ENCODE measurements around the gene ZNF561.
A peak's percentile ranks its signal among the peaks of the same experiment; 100 is the strongest.
"Not testable (repeated sequence)": the region's sequence is repeated elsewhere in the genome, so short reads cannot be mapped to it uniquely, and the experiment has no call there.

The ZNF561 gene

DNA sequence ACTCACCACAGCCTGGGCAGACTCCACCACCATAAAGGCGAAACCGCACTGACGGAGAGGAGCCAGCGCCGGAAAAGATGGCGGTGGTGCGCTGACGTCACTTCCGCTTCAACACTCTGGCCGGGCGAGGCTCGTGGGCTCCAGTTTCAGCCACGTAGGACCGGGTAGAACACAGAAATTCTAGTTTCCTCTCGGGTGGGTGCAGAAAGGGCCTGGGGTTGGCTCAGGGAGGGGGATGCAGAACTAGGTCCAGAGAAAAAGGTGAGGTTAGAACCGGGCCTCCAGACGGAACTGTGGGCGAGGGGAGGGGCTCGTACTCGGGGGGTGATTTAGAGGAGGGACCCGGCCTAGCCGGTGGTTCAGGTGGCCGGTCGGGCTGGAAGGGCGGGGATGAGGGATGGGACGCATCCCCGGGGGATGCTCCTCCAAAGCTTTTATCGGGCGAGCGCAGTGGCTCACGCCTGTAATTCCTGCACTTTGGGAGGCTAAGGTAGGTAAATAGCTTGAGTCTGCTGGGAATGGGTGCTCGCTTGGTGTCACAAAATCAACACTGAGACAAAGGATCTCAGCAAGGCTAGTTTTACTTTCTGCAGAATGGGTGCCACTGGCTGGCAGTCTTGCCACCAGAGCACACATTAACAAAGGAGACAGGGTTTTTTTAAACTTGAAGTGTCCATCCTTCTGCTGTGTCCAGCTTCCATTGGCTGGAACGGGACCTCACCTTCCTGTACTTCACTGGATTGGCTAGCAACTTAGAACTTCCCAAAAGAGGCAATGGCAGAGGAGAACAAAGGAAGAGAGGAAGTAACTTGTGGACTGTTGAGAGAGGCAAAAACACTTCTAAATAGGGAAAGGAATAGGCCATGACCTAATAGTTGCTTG lies at the start of gene ZNF561:
Gene ZNF561, minus strand, starts transcription at position 77 of the 882 bp plus-strand sequence. CDS start 1,776 bp downstream, outside the sequence.
- DNase-seq (ENCODE audit: low read depth) = peak; percentile 92
- H3K4me3 ChIP-seq (ENCODE audit: low read length) = peak within 1 kb of the TSS; percentile 99
- TF ChIP-seq CTCF (IDR thresholded peaks at IDR 0.05; ENCODE audit: insufficient read depth, low read depth, low read length, missing control alignments) = no peak

DNA sequence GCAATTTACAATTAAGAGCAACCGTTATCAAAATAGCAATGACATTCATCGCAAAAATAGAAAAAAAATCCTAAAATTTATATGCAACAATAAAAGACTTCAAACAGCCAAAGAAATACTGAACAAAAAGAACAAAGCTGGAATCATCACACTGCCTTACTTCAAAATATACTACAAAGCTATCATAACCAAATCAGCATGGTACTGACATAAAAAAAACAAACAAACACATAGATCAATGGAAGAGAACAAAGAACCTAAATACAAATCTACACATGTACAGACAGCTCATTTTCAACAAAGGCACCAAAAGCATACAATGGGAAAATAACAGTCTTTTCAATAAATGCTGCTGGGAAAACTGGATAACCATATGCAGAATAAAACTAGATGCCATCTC lies 47.5 kb upstream of the ZNF561 start:
- DNase-seq (ENCODE audit: low read depth) = no peak
- no peak for TF ChIP-seq CTCF (IDR thresholded peaks at IDR 0.05; ENCODE audit: insufficient read depth, low read depth, low read length, missing control alignments)
- H3K4me3 ChIP-seq (ENCODE audit: low read length) = no peak overlapping the region

GRCh38 chr19:9667898-9668297 lies 46.9 kb upstream of the ZNF561 start:
- DNase-seq (ENCODE audit: low read depth) = peak; percentile 5
- TF ChIP-seq CTCF (IDR thresholded peaks at IDR 0.05; ENCODE audit: insufficient read depth, low read depth, low read length, missing control alignments) = no peak
- no peak overlapping the region for H3K4me3 ChIP-seq (ENCODE audit: low read length)

DNA sequence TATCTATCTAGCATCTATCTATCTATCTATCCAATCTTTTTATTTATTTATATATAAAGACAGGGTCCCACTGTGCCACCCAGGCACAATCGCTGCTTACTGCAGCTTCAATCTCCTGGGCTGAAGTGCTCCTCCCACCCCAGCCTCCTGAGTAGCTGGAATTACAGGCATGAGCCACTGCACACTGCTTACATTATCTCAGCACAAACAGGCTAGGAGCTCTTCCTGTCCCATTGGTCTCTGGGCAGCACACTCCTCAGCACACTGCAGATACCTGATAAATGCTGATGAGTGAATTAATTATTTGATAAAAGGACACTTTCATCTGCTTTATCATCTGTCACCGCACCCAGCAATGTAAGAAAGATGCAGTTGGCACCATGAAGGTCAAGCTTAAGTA lies 37.7 kb upstream of the ZNF561 start:
- no peak for TF ChIP-seq CTCF (IDR thresholded peaks at IDR 0.05; ENCODE audit: insufficient read depth, low read depth, low read length, missing control alignments)
- DNase-seq (ENCODE audit: low read depth) = no peak
- no peak overlapping the region for H3K4me3 ChIP-seq (ENCODE audit: low read length)

DNA sequence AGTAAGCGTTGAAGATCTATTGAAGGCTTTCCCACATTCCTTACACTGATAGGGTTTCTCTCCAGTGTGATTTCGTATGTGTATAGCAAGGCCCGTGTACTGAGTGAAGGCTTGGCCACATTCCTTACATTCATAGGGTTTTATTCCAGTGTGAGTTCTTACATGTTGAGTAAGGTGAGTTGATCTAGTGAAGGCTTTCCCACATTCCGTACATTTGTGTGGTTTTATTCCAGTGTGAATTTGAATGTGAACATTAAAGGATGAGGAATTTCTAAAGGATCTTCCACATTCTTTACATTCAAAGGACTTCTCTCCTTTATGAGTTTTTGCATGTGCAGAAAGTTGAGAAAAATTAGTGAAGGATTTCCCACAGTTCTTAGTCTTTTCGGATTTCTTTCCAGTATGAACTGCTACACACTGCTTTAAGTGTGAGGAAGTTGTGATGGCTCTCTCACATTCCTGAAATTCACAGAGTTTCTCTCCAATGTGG lies 32.1 kb upstream of the ZNF561 start:
- H3K4me3 ChIP-seq (ENCODE audit: low read length) = not testable (repeated sequence)

DNA sequence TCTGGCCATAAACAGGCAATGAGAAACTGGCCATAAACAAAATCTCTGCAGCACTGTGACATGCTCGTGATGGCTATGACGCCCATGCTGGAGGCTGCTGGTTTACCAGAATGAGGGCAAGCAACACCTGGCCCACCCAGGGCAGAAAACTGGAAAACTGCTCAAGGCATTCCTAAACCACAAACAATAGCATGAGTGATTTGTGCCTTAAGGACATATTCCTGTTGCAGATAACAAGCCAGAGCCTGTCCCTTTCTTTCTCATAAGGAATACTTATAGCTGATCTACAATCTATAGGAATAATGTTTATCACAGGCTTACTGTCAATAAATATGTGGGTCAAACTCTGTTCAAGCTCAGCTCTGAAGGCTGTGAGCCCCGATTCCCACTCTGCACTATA lies 30.4 kb upstream of the ZNF561 start:
- H3K4me3 ChIP-seq (ENCODE audit: low read length) = not testable (repeated sequence)
- peak; percentile 11 for DNase-seq (ENCODE audit: low read depth)

More for the DNA sequence above, 32.1 kb upstream of the ZNF561 start:
- DNase-seq (ENCODE audit: low read depth) = not testable (repeated sequence)

- DNase-seq (ENCODE audit: low read depth) = no peak
- H3K4me3 ChIP-seq (ENCODE audit: low read length) = no peak overlapping the region
- TF ChIP-seq CTCF (IDR thresholded peaks at IDR 0.05; ENCODE audit: insufficient read depth, low read depth, low read length, missing control alignments) = no peak
Observed at GRCh38 chr19:9650345-9650744, 29.3 kb upstream of the ZNF561 start.

DNA sequence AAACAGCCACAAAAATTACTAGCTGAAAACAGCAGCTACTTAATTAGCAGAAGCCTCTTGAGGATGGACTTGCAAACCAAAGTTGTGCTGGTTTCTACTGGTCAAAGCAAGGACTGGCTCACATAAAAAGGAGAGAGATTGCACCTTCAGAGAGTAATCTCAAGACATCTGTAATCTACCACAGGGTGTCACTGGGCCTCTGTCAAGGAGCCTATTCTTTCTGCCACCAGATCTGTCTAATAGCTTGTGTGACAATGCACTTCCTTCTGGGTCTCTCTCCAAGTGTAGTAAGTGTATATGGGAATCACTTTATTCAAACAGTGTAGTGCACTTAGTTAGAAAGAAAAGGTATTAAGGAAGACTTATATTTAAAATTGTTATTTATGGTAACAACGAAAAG lies 24.4 kb upstream of the ZNF561 start:
- TF ChIP-seq CTCF (IDR thresholded peaks at IDR 0.05; ENCODE audit: insufficient read depth, low read depth, low read length, missing control alignments) = no peak
- H3K4me3 ChIP-seq (ENCODE audit: low read length) = no peak overlapping the region
- DNase-seq (ENCODE audit: low read depth) = peak; percentile 2

All from epithelial cell of esophagus (primary cell).